Islet of Langerhans (tissue), 1 donor: Measurements from ENCODE around the gene SLC6A8.
"Not testable (repeated sequence)": the region's sequence is repeated elsewhere in the genome, so short reads cannot be mapped to it uniquely, and the experiment has no call there.

Experiments
- FAIRE-seq: peaks from one replicate; lab custom pipeline; 2011; peaks lifted over from hg19 to GRCh38; lab: Jason Lieb, UNC

Gene SLC6A8

DNA sequence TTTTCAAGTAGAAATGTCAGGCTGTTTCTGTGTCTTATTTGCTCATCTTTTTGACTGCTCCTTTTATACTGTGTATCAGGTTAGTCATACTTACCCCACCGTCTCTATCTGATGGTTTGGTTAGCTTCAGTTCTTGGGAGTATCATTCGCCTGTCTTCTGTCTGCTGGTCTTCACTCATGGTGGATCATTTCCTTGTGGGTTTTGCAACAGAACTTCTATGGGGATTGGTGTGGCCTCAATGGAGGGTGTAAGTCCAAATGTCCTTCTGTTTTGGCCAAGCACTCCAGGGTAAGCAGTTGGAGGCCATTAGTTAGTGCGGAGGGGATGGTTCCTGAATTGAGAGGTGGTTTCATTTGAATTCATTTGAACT lies 44.1 kb downstream of the SLC6A8 start:
- no peak for FAIRE-seq

DNA sequence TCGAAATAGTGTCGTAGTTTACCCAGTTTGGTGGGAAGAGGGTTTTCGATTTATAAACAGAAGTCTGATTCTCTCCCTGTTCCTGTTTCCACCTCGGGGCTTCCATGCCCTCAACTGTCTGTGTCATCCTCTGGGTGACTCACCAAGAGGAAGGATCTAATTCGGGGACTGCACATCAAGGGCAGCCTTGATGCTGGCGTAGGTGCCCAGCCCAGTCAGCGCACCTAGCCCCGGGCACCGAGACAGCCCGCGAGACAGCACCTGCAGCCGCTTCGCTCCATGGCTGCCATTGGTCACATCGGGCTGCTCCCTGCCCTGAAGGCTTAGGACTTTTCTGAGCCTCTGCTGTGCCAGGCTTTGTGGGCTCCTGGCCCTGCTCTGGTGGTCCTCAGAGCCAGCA lies 44.7 kb downstream of the SLC6A8 start:
- FAIRE-seq, result no peak

DNA sequence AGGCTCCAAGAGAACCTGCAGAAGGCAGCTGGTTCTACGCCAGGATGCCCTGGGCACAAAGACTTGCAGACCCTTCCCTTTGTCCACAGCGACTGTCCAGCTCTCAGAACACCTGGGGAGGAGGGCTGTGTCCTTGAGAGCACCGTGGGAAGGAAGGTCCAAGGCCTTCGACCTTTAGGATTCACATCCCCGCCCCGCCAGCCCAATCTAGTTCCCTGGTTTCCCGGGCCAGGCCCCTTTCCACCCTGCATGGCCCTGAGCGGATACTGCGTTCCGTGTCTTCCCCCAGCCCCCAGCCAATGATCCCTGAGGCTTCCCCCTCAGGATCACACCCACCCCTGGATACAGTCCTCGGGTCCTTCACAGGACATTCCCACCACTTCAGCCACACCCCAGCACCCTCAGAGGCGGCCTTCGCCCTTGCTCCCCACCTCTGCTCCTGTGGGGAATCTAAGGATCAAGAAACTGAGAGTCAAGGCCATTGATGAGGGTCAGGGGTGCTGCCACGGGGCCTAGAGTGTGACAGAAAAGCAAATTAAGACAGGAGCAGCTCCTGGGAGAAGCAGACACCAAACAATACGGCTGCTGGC lies 46.0 kb downstream of the SLC6A8 start:
- FAIRE-seq, result no peak

DNA sequence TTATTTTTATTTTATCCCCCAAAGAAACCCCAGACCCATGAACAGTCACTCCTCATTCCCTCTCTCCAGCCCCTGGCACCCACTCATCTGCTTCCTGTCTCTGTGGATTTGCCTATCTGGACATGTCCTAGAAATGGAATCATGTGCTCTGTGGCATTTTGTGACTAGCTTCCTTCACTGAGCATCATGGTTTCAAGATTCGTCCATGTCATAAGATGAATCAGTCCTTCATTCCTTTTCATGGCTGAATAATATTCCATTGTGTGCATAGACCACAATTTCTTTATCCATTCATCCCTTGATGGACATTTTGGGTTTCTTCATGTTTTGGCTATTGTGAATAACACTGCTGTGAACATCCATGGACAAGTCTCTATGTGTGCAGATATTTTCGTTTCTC lies 47.1 kb downstream of the SLC6A8 start:
- FAIRE-seq, result no peak

DNA sequence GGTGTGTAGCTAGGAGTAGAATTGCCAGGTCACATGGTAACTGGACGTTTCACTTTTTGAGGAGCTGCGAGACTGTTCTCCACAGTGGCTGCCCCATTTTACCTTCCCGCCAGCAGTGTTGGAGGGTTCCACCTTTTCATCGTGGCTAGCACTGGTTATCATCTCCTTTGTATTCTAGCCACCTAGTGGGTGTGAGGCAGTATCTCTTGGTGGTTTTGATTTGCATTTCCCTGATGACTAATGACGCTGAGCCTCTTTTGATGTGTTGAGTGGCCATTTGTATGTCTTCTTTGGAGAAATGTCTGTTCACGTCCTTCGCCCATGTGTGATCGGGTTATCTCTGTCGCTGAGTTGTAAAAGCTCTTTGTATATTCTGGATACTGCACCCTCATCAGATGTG lies 47.5 kb downstream of the SLC6A8 start:
- FAIRE-seq, result no peak

DNA sequence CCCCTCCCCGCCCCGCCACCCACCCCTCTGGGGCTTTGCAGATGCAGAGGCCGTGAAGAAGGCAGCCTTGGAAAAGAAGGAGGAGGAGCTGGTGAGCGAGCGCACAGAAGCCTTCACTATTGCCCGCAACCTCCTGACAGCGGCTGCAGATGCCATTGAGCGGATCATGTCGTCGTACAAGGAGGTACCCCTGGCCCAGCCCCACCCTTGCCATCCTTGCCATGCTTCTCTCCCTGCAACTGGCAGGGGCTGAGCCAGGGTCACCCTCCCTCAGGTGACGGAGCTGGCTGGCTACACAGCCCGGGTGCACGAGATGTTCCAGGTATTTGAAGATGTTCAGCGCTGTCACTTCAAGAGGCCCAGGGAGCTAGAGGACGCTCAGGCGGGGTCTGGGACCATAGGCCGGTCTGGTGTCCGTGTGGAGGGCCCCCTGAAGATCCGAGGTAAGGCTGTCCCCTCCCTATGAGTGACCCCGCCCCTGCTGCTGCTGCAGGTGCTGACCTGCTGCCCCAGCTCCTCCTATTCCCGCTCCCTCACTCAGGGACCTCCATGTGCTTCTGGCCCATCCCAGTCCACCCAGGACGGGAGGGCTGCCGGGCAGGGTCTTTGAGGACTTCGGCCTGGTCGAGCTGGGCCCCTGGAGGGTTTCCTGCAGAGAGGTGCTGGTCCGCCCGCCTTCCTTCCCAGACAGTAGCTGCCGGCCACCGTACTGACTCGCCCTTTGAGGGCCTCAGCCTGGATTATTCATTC lies 48.5 kb downstream of the SLC6A8 start:
- no peak for FAIRE-seq

DNA sequence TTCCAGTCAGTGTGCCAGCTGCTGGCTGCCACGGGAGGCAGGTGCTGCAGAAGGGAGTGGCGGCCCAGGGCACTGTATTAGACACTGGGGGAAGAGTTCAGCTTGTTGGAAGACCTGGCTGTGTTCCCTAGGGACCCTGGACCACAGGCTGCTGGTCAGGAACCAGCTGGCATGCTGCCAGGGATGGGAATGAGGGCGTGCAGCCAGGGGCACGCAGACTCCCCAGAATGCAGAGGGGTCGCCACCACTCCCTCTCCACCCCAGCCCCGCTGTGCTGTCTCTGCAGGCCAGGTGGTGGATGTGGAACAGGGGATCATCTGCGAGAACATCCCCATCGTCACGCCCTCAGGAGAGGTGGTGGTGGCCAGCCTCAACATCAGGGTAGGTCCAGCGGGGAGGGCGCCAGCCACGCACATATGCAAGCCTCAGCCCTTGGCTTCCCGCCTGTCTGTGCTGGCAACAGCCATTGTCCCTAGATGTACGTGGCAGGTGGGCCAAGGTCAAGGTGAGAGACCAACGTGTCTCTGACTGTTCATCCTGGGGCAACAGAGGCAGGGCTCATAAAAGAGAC lies 49.2 kb downstream of the SLC6A8 start:
- no peak for FAIRE-seq

DNA sequence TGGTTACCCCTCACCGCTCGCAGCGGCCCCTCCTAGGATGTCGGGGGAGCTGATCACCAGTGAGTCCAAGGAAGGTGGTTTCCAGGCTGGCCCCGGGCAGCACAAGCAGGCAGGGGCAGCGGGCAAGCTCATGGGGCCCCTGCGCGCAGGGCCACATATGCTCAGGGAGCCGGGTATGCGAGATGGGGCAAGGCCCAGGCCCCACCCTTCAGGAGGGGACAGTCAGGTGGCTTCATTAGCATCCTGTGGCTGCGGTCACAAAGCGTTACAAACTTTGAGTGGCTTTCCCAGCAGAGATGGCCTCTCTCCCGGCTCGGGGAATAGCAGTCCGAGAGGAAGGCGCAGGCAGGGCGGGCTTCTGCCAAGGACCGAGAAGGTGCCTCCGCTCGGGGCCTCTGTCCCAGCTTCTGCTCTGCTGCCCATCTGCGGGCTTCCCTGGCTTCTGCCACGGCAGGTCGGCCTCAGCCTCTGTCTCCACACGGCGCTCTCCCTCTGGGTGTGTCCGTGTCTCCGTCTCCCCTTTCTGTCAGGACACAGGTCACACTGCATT lies 50.4 kb downstream of the SLC6A8 start:
- FAIRE-seq, result no peak

DNA sequence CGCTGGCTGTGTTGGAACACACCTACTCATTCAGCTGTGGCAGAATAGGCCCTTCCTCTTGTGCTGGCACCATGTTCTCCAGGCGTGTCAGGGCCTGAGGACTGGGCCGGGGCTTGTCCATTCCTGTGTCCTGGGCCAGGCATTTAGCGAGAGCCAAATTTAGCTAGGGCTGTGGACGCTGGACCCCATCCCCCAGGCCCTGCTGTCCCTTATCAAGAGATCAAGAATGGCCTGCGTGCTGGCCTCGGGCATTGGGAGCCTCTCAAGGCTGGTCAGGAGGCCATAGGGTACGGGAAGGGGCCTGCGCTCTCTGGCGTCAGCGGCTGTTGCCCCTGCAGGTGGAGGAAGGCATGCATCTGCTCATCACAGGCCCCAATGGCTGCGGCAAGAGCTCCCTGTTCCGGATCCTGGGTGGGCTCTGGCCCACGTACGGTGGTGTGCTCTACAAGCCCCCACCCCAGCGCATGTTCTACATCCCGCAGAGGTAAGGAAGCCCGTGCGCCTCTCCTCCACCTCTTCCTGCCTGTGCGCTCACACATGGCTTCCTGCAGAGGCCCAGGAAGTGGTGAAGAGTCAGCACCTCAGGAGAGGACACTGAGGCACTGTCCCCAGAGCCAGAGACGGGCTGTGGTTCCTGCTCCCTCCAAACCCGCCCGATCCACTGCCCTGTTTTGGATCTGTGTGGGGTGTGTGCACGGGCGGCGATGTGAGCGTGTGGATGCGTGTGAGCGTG lies 52.2 kb downstream of the SLC6A8 start:
- FAIRE-seq, result no peak

DNA sequence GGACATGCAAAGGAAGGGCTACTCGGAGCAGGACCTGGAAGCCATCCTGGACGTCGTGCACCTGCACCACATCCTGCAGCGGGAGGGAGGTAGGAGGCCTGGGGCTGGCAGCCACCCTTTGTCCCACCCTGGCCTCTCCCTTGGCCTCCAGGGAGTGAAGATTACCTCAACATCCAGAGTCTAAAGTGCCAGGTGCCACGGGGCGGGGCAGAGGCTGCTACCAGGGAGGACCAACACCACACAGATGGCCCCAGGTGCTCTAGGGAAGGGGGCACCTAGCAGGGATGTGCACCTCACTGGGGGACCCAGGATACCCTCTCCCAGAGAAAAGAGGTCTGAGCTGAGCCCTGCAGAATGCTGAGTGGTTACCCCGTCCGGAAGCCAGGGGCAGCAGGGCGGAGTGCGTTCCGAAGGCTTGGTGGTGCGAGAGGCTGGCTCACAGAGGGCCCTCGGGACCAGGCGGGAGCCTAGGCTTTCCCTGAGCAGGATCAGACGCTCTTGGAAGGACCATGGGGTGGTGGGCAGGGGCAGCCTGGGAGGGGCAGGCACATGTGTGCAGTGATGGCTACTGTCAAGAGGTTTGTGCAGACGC lies 53.0 kb downstream of the SLC6A8 start:
- FAIRE-seq, result no peak

DNA sequence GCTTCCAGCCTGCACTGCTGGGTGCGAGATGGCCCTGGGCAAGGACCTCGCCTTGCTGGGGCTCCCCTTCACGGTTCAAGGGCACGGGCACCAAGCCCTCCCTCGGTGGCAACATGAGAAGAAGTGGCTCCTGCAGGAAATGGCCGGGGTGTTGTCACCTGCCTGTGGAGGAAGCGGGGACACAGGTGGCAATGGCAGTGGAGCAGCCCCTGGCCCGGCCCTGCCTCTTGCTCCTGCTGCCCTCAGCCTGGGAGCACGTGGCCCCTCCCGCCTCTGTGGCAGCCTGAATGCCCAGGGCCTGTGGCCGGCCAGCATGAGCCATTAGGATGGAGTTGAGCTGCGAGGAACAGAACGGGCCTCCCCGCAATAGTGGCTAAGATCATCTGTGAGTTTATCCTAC lies 53.7 kb downstream of the SLC6A8 start:
- no peak for FAIRE-seq

DNA sequence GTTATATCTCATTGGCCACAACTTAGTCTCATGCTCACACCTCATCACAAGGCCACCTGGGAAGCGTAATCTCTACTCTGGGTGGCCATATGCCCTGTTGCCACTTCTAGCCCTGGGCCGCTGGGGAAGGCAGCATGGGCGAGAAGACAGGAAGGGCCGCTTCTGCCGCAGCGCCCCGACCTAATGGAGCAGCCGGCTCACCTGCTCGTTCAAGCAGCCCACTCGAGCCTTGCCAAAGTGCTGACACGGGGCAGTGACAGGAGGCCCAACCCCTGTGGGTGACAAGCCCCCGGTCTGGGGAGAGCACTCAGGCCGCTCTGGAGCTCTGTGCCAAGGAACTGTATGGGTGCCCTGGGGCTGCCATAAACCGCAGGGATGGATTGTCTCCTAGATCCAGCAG lies 54.4 kb downstream of the SLC6A8 start:
- FAIRE-seq, result not testable (repeated sequence)

DNA sequence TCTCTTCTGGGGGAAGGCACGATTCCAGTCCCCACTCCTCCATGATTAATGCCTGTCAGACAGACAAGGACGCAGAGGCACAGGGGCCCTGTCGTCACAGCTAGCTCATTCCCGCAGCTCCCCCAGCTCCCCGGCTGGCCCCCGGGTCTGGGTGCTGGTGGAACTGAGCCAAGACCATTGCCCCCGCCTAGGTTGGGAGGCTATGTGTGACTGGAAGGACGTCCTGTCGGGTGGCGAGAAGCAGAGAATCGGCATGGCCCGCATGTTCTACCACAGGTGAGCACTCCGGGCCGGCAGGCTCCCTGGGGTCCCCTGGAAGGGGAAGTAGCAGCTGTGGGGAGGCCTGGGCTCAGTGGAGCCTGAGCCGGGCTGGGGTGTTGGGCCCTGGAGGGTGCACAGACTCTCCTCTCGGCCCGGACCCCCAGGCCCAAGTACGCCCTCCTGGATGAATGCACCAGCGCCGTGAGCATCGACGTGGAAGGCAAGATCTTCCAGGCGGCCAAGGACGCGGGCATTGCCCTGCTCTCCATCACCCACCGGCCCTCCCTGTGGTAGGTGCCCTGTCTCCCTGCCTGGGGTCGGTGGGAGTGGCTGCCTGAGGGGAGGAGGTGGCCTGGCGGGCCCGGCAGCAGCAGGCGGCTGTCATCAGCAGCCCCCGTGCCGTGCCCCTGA lies 55.2 kb downstream of the SLC6A8 start:
- not testable (repeated sequence) for FAIRE-seq

DNA sequence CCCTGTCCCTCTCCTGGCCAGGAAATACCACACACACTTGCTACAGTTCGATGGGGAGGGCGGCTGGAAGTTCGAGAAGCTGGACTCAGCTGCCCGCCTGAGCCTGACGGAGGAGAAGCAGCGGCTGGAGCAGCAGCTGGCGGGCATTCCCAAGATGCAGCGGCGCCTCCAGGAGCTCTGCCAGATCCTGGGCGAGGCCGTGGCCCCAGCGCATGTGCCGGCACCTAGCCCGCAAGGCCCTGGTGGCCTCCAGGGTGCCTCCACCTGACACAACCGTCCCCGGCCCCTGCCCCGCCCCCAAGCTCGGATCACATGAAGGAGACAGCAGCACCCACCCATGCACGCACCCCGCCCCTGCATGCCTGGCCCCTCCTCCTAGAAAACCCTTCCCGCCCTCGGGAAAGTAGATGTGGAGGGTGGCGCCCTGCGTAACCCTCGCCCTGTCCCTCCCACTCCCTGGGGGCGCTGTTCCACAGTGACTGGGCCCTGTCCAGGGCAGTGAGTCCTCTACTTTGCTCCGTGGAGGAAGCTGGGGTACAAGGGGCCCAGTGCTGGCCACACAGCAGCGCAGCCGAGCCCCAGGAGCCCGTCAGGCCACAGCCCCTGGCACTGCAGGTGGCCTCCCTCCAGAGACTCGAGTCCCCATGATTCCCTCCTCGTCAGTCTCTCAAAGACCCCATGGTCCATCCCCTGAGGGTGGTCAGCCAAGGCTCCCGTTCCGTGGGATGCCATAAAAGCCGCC lies 55.9 kb downstream of the SLC6A8 start:
- not testable (repeated sequence) for FAIRE-seq

DNA sequence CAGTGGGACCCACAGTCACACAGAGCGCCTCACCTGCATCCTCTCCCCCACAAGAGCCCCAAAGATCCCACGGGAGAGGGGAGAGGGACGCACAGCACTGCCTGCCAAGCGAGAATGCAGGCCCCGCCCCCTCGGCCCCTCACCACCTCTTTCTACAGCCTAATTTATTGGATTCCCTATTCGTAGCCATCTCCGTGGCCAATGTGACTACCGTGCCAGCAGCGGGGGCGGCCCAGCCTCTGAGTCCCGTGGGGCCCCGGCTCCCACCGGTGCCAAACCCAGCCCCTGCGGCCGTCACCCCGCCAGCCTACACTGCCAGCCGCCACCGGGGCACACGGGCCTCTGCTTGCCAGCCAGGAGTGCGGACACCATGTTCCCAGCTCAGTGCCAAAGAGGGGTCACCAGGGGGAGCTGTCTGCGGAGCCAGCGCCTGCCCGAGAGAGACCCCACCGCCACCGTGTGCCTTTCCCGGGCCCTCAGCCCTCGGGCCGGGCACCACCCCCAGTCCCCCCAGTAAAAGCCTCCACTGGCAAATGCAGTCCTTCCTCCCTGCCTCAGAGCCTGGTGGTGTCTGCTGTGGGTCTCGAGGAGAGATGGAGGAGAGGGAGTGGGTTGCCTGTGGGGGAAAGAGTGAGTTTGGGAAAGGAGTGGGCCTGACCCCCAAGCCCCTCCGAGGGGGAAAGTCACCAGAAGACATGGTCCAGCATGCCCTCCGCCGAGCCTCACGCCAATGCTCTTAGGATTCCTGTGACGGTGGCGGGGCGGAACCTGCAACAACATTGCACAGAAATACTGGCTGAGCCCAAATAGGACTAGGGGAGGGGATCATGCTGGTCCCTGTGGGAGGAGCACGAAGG lies 56.7 kb downstream of the SLC6A8 start:
- FAIRE-seq, result no peak

DNA sequence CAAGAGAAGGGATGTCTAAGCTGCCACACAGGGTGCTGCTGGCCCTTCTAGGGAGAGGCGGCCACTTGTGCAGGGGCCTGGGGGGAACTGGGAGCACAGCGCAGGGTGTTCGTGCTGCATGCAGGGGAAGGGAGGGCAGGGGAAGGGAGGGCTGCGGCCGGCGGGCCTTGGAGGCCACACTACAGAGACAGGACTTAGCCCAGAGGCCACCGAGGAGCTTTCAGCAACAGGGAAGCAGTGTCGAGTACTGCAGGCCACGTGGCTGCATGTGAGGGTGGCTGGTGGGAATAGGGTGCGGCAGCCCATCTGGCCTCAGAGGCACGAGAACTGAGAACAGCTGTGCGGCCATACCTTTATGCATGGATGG lies 57.3 kb downstream of the SLC6A8 start:
- FAIRE-seq, result not testable (repeated sequence)
